ENCODE data around the gene ACOXL. TPM values are rescaled to one million over a fixed set of nuclear protein-coding genes. Genes with fewer than 3 reads are reported as not detected.
"Not testable (repeated sequence)": the region's sequence is repeated elsewhere in the genome, so short reads cannot be mapped to it uniquely, and the experiment has no call there.

Gene ACOXL
- total RNA-seq, 1 donor from 2014 or later: not detected

GRCh38 chr2:110929528-110929927 is 197.2 kb downstream of the ACOXL start:
- DNase-seq: no peak

DNA sequence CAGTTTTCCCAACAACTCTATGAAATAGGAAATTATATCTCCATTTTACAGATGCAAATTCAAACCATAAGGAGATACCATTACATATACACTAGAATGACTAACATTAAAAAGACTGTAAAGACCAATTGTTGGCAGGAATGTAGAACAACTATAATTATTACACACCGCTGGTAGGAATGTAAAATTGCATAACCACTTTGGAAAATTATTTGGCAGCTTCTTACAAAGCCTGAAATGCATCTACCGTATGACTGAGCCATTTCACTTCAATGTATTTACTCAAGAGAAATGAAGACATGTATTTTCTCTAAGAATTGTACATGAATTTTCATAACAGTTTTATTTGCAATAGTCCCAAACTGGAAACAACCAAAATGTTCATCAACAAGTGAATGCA is 199.3 kb downstream of the ACOXL start:
- DNase-seq: no peak

- no peak for DNase-seq
These were observed 201.0 kb downstream of the ACOXL start for GRCh38 chr2:110933420-110933819.

DNA sequence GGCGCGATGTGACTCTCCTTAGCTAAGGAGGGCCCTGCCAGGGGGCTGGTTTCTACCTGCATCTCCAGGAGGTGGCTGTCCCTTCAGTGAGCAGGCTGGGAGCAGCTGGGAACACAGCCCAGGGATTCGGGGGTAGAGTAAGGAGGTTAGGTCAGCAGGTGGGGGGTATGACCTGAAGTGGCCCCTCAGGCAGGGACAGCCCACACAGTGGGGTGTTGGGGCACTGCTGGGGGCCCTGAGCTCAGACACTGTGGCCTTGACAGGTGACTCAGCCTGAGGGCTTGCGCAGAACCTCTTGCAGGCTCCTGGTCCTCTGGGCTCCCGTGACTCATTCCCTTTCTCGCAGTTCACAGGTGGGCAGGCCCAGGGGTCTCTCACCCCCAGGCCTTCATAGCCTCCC is 202.6 kb downstream of the ACOXL start:
- DNase-seq: no peak

- no peak for DNase-seq
These were observed 208.1 kb downstream of the ACOXL start for GRCh38 chr2:110940376-110940910.

GRCh38 chr2:110941226-110941625 is 208.9 kb downstream of the ACOXL start:
- no peak for DNase-seq

GRCh38 chr2:110943070-110943634 is 210.8 kb downstream of the ACOXL start:
- no peak for DNase-seq

GRCh38 chr2:110946902-110947301 is 214.5 kb downstream of the ACOXL start:
- no peak for DNase-seq

DNA sequence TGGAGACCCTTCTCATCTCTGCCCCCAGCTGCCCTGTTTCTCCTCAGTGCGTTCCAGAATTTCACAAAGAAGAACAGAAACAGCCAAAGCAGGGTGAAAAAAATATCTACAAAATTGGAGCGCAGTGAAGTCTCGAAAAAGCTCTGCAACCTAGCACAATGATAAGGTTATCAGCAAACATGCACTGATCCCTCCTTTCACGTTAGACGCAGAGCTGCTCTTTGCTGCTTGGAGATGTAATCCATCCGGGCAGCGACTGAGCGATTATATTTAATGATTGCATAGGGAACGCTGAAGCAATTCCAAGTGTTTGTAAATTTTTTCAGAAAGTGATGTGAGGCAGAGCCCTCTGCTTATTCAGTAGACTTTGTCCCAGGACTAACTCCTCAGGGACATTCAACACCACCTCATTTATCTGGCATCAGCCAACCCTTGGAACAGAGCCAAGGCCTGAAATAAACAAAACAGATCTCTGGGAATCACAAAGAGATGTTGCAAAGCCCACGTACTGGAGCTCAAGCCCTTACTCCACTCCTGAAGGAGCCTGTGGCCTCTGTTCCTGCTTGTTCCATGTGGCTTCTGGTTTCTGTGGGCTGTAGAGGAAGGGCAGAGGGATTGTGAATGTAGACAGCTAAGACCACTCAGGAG is 215.8 kb downstream of the ACOXL start:
- DNase-seq: no peak

DNA sequence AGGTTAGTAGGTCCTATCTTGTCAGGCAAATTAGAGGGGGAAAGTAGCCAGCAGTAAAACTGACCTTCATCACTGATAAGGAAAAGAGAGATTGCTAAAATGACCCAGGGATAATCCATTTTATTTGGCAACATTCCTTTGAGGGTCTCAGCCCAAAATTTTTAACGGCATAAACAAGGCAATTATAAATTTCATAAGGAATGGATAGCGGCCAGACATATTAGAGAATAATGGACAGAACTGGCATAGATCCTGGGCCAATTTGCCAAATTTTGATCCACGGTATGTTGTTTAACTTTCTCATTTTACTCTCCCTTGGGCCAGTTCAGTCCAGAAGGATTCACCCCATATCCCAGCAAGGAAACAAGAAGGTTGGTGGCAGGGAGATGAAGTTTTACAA is 217.9 kb downstream of the ACOXL start:
- no peak for DNase-seq

- DNase-seq: no peak
These were observed 222.7 kb downstream of the ACOXL start for GRCh38 chr2:110955045-110955444.

- DNase-seq: no peak
These were observed 223.2 kb downstream of the ACOXL start for GRCh38 chr2:110955556-110955955.

DNA sequence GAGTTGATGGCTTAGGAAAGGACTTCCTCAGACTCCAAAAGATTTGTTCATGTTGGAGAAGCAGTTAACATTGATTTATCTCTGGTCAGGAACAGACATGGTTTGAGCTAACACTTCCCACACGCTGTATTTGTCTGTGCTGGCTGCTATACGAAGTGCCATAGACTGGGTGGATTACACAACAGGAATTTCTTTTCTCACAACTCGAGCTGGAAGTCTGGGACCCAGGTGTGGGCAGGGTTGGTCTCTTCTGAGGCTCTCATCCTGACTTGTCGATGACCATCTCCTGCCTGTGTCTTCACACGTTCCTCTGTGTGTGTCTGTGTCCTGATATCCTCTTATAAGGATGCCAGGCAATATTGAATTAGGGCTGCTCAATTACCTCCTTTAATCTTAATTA is 224.9 kb downstream of the ACOXL start:
- no peak for DNase-seq

DNA sequence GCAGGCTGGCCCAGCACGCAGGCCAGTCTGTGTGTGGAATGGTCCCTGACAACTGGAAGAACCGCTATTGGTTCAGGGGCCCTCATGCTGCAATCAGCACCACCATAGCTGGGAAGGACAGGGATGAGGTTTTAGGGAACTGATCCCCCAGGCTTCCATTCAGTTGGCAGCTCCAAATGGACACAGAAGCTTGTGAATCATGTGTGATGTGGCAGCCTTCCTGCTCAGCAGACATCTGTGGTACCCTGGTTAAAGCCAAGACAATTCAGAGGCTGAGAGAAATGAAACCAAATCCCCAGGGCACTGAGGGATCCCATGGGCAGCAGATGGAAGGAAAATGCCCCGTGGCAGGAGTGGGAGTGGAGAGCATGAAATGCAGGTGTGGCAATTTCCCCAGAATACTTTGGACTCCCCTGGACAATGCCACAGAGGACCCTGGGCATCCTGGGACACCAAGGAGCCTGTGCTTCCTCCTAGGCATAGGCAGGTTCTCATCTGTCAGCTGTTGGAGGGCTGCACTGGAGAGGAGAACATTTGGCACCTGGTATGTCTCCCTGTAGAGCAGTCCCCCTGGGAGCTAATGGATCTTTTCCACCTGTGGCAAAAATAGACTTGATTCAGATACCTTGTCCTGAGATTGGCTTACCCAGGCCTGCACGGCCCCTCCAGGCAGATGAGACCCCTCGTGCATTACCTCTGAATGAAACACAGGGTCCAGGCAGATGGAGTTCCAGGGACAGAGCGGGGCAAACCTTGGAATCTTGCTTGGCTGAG is 226.2 kb downstream of the ACOXL start:
- DNase-seq: no peak

GRCh38 chr2:110959198-110959597 is 226.8 kb downstream of the ACOXL start:
- no peak for DNase-seq

DNA sequence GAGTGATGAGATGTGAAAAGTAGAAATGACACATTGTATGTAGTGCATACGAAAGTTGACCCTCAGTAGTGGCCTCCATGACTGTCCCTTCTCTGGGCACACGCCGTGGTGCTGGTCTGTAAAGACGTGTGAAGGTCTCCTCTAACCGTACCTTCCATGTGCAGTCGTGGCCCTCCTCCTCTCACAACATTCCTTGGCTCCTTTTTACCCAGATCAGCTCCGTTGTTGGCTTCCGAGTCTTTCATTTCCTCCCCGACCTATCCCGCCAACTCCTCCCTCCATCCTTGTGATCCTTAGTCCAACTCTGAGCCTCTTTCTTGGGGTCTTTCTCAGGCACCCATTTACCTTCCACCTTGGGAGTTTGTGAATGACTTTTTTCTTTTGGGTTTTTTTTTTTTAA is 227.9 kb downstream of the ACOXL start:
- DNase-seq: no peak

GRCh38 chr2:110960954-110961353 is 228.6 kb downstream of the ACOXL start:
- no peak for DNase-seq

GRCh38 chr2:110961643-110962042 is 229.3 kb downstream of the ACOXL start:
- not testable (repeated sequence) for DNase-seq

DNA sequence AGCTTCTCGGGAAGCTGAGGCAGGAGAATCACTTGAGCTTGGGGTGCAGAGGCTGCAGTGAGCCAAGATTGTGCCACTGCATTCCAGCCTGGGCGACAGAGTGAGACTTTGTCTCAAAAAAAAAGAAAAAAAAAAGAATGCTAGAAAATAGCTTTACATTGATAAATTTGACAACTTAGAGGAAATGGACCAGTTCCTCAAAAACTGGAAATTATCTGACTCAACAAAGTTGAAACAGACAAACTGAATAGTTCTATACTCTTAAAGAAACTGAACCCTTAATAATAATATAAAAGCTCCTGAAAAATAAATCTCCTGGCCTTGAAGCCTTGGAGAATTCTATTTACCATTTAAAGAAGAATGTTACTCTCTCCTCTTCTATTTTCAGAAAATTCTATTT is 237.3 kb downstream of the ACOXL start:
- DNase-seq: no peak

- no peak for DNase-seq
These were observed 237.8 kb downstream of the ACOXL start for GRCh38 chr2:110970201-110970600.

- DNase-seq: no peak
These were observed 239.4 kb downstream of the ACOXL start for GRCh38 chr2:110971811-110972210.

GRCh38 chr2:110973262-110973661 is 240.9 kb downstream of the ACOXL start:
- no peak for DNase-seq

DNA sequence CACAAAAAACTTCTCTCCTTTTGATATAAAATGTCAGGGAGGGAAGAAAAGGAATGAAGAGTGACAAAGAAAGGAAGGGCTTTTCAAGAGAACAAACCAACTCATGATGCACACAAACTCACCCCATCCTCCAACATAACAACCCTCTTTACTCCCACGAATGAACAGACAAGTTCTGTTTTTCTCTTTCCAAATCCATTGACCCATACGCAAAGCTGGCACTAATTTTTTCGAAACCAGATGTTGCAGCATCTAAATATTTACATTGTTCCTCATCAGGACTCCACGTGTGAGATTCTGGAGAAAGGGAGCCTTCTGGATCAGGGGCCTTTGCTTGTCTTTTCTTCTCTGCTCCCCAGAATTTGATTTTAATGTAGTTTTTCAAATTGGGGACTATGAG is 245.0 kb downstream of the ACOXL start:
- DNase-seq: no peak

- DNase-seq: no peak
These were observed 245.8 kb downstream of the ACOXL start for GRCh38 chr2:110978148-110978547.
